H9 (cell line): ENCODE data around the gene ACER3. TPM values are rescaled to one million over a fixed set of nuclear protein-coding genes. Genes with fewer than 3 reads are reported as not detected.

Experiments used
- DNase-seq: peaks from one replicate; pipeline ENCODE4 v3.0.0-alpha.2; 2017
- H2AFZ ChIP-seq: one replicate; pipeline ENCODE4 v1.6.1; 2013; ENCODE audit warnings: mild to moderate bottlenecking, low read length, control low read depth, moderate library complexity
- H2AK5ac ChIP-seq: 2 replicates; pipeline ENCODE4 v1.6.1; 2013; ENCODE audit warnings: low read length, control low read depth, mixed read lengths; ENCODE audit not compliant: insufficient read length
- H2BK120ac ChIP-seq: one replicate; pipeline ENCODE4 v1.6.1; 2013; ENCODE audit warnings: low read depth, mild to moderate bottlenecking, low read length, control low read depth, inconsistent platforms; ENCODE audit not compliant: poor library complexity, severe bottlenecking
- H2BK12ac ChIP-seq: 2 replicates; pipeline ENCODE4 v1.6.1; 2013; ENCODE audit warnings: low read length, control low read depth, mixed read lengths, low read depth; ENCODE audit not compliant: insufficient read length
- H2BK15ac ChIP-seq: 2 replicates; pipeline ENCODE4 v1.6.1; 2013; ENCODE audit warnings: low read depth, low read length, control low read depth
- H2BK20ac ChIP-seq: one replicate; pipeline ENCODE4 v1.6.1; 2013; ENCODE audit warnings: low read depth, mild to moderate bottlenecking, low read length, control low read depth, inconsistent platforms; ENCODE audit not compliant: poor library complexity, severe bottlenecking
- H2BK5ac ChIP-seq: 2 replicates; pipeline ENCODE4 v1.6.1; 2013; ENCODE audit warnings: low read length, control low read depth, mixed read lengths; ENCODE audit not compliant: insufficient read length
- H3K14ac ChIP-seq: 2 replicates; pipeline ENCODE4 v1.6.1; 2013; ENCODE audit warnings: low read length, control low read depth; ENCODE audit not compliant: insufficient read depth
- H3K18ac ChIP-seq: 2 replicates; pipeline ENCODE4 v1.6.1; 2013; ENCODE audit warnings: low read depth, mild to moderate bottlenecking, mixed read lengths, low read length, control low read depth; ENCODE audit not compliant: insufficient read length
- H3K23ac ChIP-seq: 2 replicates; pipeline ENCODE4 v1.6.1; 2013; ENCODE audit warnings: low read length, control low read depth, mixed read lengths, low read depth; ENCODE audit not compliant: insufficient read length
- H3K23me2 ChIP-seq: 2 replicates; pipeline ENCODE4 v1.6.1; 2013; ENCODE audit warnings: low read depth, mild to moderate bottlenecking, mixed read lengths, low read length, control low read depth; ENCODE audit not compliant: insufficient read length, poor library complexity, severe bottlenecking
- H3K27ac ChIP-seq: 2 replicates; pipeline ENCODE4 v1.5.1; 2013; ENCODE audit warnings: low read length, control low read depth, mixed read lengths, low read depth; ENCODE audit not compliant: insufficient read length
- H3K27me3 ChIP-seq: 2 replicates; pipeline ENCODE4 v1.6.1; 2013; ENCODE audit warnings: low read length, control low read depth, inconsistent platforms; ENCODE audit not compliant: insufficient read depth
- H3K4ac ChIP-seq: 2 replicates; pipeline ENCODE4 v1.6.1; 2013; ENCODE audit warnings: low read depth, mild to moderate bottlenecking, control low read depth, inconsistent platforms, low read length, moderate library complexity
- H3K4me1 ChIP-seq: 2 replicates; pipeline ENCODE4 v1.6.1; 2013; ENCODE audit warnings: low read length, control low read depth, inconsistent platforms; ENCODE audit not compliant: insufficient read depth
- H3K4me2 ChIP-seq: 2 replicates; pipeline ENCODE4 v1.6.1; 2013; ENCODE audit warnings: low read length, control low read depth, mixed read lengths; ENCODE audit not compliant: insufficient read length, insufficient read depth
- H3K56ac ChIP-seq: 2 replicates; pipeline ENCODE4 v1.6.1; 2013; ENCODE audit warnings: low read depth, mild to moderate bottlenecking, mixed read lengths, low read length, control low read depth; ENCODE audit not compliant: insufficient read length
- H3K79me1 ChIP-seq: 2 replicates; pipeline ENCODE4 v1.6.1; 2013; ENCODE audit warnings: low read depth, mild to moderate bottlenecking, moderate library complexity, low read length, control low read depth, inconsistent platforms; ENCODE audit not compliant: insufficient read depth, poor library complexity, severe bottlenecking
- H3K79me2 ChIP-seq: 2 replicates; pipeline ENCODE4 v1.6.1; 2013; ENCODE audit warnings: low read length, control low read depth, inconsistent platforms; ENCODE audit not compliant: insufficient read depth
- H3K9ac ChIP-seq: 2 replicates; pipeline ENCODE4 v1.6.1; 2013; ENCODE audit warnings: low read length, control low read depth, mixed read lengths; ENCODE audit not compliant: insufficient read length; ENCODE audit errors: extremely low read depth
- H3K9me3 ChIP-seq: one replicate; pipeline ENCODE4 v1.6.1; 2013; ENCODE audit warnings: low read depth, low read length, inconsistent platforms; ENCODE audit not compliant: control insufficient read depth
- H3T11ph ChIP-seq: one replicate; pipeline ENCODE4 v1.6.1; 2013; ENCODE audit warnings: mild to moderate bottlenecking, low read length, control low read depth, inconsistent platforms
- H4K20me1 ChIP-seq: one replicate; pipeline ENCODE4 v1.6.1; 2013; ENCODE audit not compliant: control insufficient read depth, insufficient read length, insufficient read depth
- H4K5ac ChIP-seq: 2 replicates; pipeline ENCODE4 v1.6.1; 2013; ENCODE audit warnings: low read depth, mild to moderate bottlenecking, mixed read lengths, low read length, control low read depth; ENCODE audit not compliant: insufficient read length
- H4K8ac ChIP-seq: replicated peaks from 2 replicates; pipeline ENCODE4 v1.6.1; 2013; ENCODE audit warnings: low read length, control low read depth, mixed read lengths, low read depth; ENCODE audit not compliant: insufficient read length
- H4K91ac ChIP-seq: 2 replicates; pipeline ENCODE4 v1.6.1; 2013; ENCODE audit warnings: low read depth, mild to moderate bottlenecking, moderate library complexity, mixed read lengths, low read length, control low read depth; ENCODE audit not compliant: insufficient read length
- H3K27ac Mint-ChIP-seq, 3 experiments: 2 replicates in 2 of 3; 3 replicates in 1 of 3; pipeline ENCODE4 v1.8.0; 2020 to 2021; ENCODE audit warnings: mixed read lengths in 3 of 3, mild to moderate bottlenecking in 1 of 3, moderate library complexity in 1 of 3
- H3K27me3 Mint-ChIP-seq: 2 replicates; pipeline ENCODE4 v1.8.0; 2021; ENCODE audit warnings: low read depth, mild to moderate bottlenecking, moderate library complexity, mixed read lengths
- H3K36me3 Mint-ChIP-seq, 3 experiments: 2 replicates in 2 of 3; 3 replicates in 1 of 3; pipeline ENCODE4 v1.8.0; 2020 to 2021; ENCODE audit warnings: low read depth in 3 of 3, mixed read lengths in 3 of 3; ENCODE audit not compliant: insufficient read depth in 1 of 3
- H3K4me1 Mint-ChIP-seq, 2 experiments: 2 replicates each; pipeline ENCODE4 v1.8.0; 2020; ENCODE audit warnings: mixed read lengths in 2 of 2
- H3K4me3 Mint-ChIP-seq, 2 experiments: 2 replicates in 1 of 2; 3 replicates in 1 of 2; pipeline ENCODE4 v1.8.0; 2020 to 2021; ENCODE audit warnings: mild to moderate bottlenecking in 2 of 2, mixed read lengths in 2 of 2, moderate library complexity in 1 of 2
- H3K9me3 Mint-ChIP-seq, 2 experiments: 2 replicates in 1 of 2; 3 replicates in 1 of 2; pipeline ENCODE4 v1.8.0; 2020; ENCODE audit warnings: mild to moderate bottlenecking in 2 of 2, mixed read lengths in 2 of 2, moderate library complexity in 1 of 2
- WGBS: extraction: QIAGEN DNeasy Blood & Tissue Kit; methylation state at CpG from one replicate; pipeline ENCODE4 v1.1.7; 2013; ENCODE audit warnings: missing lambda C conversion rate, low lambda C conversion rate, mixed read lengths; ENCODE audit not compliant: insufficient read length; ENCODE audit errors: extremely low coverage; 5-methylcytosine and 5-hydroxymethylcytosine counted together
- total RNA-seq: library from RNA; stranded (reverse); gene quantifications from 2 replicates; pipeline ENCODE4 v1.2.1, GENCODE V29; 2021
- TF ChIP-seq, protein P1 (sequence below): fragments of 200-600 bp; sonication (generic); conservative IDR thresholded peaks from 3 replicates; pipeline ENCODE4 v1.8.0; 2021; ENCODE audit warnings: antibody characterized with exemption, mild to moderate bottlenecking

Gene ACER3
- total RNA-seq, 1 experiment from 2014 or later, result 14.7 TPM

DNA sequence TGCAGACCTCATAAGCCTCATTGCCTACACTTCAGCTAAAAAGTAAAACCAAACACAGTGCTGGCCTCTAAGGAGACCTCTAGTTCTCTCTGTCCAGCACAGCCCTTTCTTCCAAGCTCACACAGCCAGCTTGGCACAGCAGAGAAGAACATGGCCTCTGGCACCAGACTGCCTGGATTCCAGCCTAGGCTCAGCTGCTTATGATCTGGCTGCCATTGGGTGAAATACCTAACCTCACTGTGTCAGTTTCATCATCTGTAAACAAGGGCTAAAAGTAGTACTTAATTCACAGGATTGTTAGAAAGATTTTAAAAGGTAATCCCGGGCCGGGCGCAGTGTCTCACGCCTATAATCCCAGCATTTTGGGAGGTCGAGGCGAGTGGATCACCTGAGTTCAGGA, 9.9 kb upstream of the ACER3 start:
- H2BK120ac ChIP-seq, result no peak overlapping the region
- H2BK5ac ChIP-seq, result no peak overlapping the region
- H4K5ac ChIP-seq, result no peak overlapping the region
- no peaks in the 10 kb centered on the region for H3K4me1 ChIP-seq
- no peaks in the 10 kb centered on the region for H3K79me1 ChIP-seq
- no peak overlapping the region for H3K27ac ChIP-seq
- H2BK20ac ChIP-seq, result no peak overlapping the region
- no peak overlapping the region for H2BK15ac ChIP-seq
- no peak overlapping the region for H3K18ac ChIP-seq
- H3K27ac Mint-ChIP-seq, result no peak overlapping the region
- no peaks in the 10 kb centered on the region for H3K9me3 Mint-ChIP-seq
- H3K23me2 ChIP-seq, result no peaks in the 10 kb centered on the region
- no peaks in the 10 kb centered on the region for H3K79me2 ChIP-seq
- no peaks in the 10 kb centered on the region for H3K27me3 ChIP-seq
- no peak overlapping the region for H3K14ac ChIP-seq
- H2AK5ac ChIP-seq, result no peak overlapping the region
- no CpG with 5 or more reads among the region's 6 CpGs for WGBS
- no peak overlapping the region for H3K9ac ChIP-seq
- H4K91ac ChIP-seq, result no peak overlapping the region
- TF ChIP-seq, protein P1, sequence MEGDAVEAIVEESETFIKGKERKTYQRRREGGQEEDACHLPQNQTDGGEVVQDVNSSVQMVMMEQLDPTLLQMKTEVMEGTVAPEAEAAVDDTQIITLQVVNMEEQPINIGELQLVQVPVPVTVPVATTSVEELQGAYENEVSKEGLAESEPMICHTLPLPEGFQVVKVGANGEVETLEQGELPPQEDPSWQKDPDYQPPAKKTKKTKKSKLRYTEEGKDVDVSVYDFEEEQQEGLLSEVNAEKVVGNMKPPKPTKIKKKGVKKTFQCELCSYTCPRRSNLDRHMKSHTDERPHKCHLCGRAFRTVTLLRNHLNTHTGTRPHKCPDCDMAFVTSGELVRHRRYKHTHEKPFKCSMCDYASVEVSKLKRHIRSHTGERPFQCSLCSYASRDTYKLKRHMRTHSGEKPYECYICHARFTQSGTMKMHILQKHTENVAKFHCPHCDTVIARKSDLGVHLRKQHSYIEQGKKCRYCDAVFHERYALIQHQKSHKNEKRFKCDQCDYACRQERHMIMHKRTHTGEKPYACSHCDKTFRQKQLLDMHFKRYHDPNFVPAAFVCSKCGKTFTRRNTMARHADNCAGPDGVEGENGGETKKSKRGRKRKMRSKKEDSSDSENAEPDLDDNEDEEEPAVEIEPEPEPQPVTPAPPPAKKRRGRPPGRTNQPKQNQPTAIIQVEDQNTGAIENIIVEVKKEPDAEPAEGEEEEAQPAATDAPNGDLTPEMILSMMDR, result no peak
- H3K36me3 Mint-ChIP-seq, result no peaks in the 10 kb centered on the region
- no peaks in the 10 kb centered on the region for H3K4me1 Mint-ChIP-seq
- no peak overlapping the region for H3T11ph ChIP-seq
- H3K4me2 ChIP-seq, result no peak overlapping the region
- no peak overlapping the region for H4K8ac ChIP-seq
- no peaks in the 10 kb centered on the region for H4K20me1 ChIP-seq
- H3K56ac ChIP-seq, result no peak overlapping the region
- no peak for DNase-seq
- no peak overlapping the region for H2AFZ ChIP-seq
- H2BK12ac ChIP-seq, result no peak overlapping the region
- H3K27me3 Mint-ChIP-seq, result no peaks in the 10 kb centered on the region; the same call in 1 of the 2 replicates
- H3K23ac ChIP-seq, result no peak overlapping the region
- H3K4ac ChIP-seq, result no peak overlapping the region
- H3K9me3 ChIP-seq, result no peaks in the 10 kb centered on the region
- no peak overlapping the region for H3K4me3 Mint-ChIP-seq
